HG03439 (cell line): ENCODE measurements around the gene JARID2.

ENCODE experiments used
- ATAC-seq: cut with Tn5 transposase; IDR thresholded peaks from one replicate; pipeline ENCODE4 v1.9.1; 2021; ENCODE audit warnings: mild to moderate bottlenecking, moderate library complexity; ENCODE audit not compliant: unreplicated experiment

The JARID2 gene

GRCh38 chr6:15330174-15330944 is 84.5 kb downstream of the JARID2 start:
- no peak for ATAC-seq

DNA sequence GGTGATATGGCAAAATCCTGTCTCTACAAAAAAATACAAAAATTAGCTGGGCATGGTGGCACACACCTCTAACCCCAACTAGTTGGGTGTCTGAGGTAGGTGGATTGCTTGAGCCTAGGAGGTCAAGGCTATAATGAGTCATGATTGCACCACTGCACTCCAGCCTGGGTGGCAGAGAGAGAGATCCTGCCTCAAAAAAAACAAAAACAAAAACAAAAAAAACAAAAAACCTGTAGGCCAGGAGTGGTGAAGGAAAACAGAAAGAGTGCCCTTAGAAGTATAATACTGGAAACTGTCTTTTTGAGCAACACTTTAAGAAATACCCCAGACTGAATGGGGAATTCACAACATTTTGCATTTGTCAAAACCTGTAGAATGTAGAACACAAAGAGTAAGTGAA is 85.3 kb downstream of the JARID2 start:
- peak; percentile 34 for ATAC-seq

DNA sequence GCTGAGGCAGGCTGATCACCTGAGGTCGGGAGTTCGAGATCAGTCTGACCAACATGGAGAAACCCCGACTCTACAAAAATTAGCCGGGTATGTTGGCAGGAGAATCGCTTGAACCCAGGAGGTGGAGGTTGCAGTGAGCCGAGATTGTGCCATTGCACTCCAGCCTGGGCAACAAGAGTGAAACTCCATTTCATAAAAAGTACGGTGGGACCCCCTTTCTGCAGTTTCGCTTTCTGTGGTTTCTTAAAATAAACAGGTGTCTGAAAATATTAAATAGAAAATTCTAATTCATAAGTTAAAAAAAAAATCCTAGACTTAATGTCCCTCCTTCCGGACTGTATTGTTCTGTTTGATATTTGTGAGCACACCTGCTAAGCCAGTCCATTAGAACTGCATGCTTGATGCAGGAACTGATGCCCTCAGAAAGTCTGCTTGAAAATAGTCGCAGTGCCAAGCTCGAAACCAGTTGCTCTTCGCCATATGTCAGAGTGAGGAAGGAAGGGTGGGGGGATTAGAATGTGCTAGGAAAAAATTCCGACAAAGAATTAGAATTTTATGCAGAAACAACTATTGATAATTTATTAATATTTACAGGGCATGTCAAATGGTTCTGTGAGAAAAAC is 85.9 kb downstream of the JARID2 start:
- ATAC-seq: peak; percentile 9

DNA sequence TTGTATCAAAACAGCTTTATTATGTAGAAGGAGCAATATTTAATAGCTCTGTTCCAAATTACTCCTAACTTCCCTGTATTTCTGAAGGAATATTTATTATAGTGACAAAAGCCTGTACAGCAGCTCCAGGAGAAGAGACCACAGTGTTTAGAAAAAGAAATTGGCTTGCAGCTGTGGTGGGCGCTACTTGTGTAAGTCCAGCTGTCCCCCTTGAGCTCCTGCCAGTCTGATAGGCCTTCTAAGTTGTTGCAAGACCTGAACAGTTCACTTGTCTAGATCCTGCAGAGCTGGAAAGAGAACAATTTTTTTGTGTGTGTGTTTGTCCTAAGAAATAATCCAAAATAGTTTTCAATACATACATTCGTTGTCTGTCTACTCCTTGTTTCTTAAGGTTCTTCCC is 86.6 kb downstream of the JARID2 start:
- no peak for ATAC-seq

DNA sequence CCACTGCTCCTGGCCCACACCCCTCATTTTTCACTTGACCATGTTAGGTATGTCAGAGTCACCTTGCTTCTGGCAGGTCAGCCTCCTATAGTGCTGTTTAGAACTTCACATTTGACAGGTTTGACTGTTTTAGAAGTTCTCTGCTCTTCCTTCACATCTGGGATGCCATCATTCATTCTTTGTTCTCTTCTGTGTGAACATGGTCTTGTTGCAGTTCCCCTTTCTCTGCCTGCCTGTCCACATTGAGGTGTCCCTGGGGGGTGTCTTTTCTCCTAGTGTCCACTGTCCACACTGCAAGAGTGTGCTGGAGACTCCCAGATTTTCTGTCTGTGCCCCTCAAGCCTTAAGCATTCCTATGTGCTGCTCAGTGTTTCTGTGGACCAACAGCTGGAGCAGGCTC is 89.5 kb downstream of the JARID2 start:
- no peak for ATAC-seq

DNA sequence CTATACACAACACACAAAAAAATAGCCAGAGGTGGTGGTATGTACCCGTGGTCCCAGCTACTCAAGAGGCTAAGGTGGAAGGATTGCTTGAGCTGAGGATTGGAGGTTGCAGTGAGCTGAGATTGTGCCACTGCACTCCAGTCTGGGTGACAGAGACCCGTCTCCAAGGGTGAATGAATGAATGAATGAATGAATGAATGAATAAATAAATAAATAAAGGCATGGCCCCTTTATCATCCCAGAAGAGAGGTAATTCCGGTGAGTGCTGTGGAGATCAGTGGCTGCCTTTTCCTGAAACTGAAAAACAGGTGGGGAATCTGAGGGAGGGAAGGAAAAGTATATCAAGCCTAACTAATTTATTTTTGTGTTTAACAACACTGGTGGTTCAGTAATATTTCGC is 90.0 kb downstream of the JARID2 start:
- ATAC-seq: no peak

DNA sequence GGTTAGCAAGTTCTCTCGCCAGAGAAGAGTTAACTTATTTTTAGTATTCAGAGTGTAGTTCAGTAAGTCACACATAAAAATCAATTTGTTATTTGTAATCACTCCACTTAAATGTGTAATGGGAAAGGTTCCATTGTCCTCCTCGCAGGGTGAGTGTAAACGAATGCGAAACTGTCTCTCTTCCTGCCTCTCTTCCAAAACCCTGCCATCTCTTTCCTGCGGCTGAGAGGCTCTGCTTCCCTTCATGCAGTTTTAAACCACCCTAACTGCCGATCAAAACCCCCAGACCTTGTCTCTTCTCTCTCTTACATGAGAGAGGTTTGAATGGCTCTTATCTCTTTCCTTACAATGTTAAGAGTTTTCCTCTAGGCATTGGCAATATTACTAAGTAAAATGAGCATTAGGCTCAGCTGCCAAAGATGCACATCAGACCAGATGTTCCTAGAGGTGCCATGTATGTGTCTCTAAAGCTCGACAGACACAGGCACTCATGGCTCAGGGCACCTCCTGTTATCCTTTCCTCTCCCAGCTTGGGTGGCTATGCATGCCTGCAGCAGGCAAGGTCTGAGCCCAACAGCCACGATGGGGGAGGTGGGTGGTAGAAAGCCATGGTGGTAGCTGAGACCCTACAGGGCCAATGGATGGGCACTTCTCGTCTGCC is 91.2 kb downstream of the JARID2 start:
- no peak for ATAC-seq

- ATAC-seq: no peak
Measured at GRCh38 chr6:15337582-15337981, 91.7 kb downstream of the JARID2 start.

DNA sequence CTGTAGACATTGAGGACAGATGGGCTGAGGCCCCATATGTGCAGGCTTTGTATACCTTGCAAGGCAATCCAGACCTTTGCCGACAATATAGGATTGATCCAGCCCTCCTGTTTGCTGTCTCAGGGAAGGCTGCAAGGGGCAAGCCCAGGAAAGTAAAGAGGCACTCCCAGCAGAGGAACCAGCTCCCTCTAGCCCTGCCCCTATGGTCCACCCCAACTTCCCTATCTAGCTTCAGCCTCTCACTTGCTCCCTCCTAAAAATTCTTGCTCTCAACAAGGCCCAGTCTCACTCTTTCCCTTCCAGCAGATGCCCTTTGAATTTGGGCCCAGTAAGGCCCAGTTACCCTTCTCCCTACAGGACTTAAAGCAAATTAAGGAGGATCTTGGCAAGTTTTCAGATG is 92.6 kb downstream of the JARID2 start:
- ATAC-seq: no peak

- ATAC-seq: no peak
Measured at GRCh38 chr6:15339081-15339480, 93.2 kb downstream of the JARID2 start.

GRCh38 chr6:15340105-15340601 is 94.3 kb downstream of the JARID2 start:
- ATAC-seq: no peak

DNA sequence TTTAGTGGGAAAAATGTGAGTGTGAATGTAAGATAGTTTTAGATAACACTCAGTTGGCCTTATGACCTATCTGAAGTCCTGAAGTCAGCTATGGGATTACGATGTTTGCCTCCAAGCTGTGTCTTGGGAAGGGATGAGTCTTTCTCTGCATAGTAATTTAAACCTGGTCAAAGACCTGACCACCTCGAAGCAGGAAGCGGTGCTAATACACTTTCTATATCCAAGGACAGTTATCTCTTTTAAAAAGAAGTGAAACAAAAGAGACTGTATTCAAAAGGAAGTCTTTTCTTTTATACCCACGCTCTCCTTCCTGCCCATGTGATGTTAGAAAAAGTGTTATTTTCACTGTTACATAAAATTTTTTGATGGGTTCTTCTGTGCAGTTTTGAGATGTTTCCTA is 94.9 kb downstream of the JARID2 start:
- no peak for ATAC-seq

DNA sequence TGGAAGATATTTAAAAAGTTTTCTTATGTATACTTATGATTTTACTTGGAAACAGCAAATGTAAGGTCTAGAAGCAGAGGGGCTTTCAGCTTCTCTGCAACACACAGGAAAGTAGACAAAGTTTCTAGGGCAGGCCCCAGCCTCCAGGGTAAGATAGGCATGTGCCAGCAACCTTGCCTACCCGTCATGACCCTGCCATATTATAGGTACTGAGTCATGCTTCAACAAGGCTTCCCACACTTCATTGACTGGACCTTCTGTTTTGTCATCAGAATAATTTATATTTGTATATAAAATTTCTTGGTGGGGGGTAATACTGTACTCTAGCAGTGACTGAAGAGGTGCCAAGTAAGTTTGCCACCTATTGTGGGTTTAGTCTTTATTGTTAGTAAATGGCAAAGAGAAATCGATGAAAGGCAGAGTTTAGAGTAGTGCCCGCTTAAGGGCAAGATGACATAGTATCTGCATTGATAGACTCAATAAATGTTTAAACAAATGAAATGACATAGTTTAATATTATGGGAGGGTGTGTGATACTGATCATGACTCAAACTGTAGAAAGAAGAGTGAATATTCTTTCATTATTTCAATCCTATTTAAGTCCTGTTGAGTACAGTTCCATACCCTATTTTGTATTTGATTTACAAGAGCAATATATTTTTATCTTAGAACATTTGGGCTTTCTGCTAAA is 95.6 kb downstream of the JARID2 start:
- ATAC-seq: no peak

- no peak for ATAC-seq
Measured at GRCh38 chr6:15342114-15342513, 96.2 kb downstream of the JARID2 start.

- no peak for ATAC-seq
Measured at GRCh38 chr6:15343490-15344191, 97.8 kb downstream of the JARID2 start.

- ATAC-seq: no peak
Measured at GRCh38 chr6:15344192-15344519, 98.3 kb downstream of the JARID2 start.

GRCh38 chr6:15344831-15345230 is 99.0 kb downstream of the JARID2 start:
- no peak for ATAC-seq

- ATAC-seq: no peak
Measured at GRCh38 chr6:15346315-15346714, 100.4 kb downstream of the JARID2 start.

- no peak for ATAC-seq
Measured at GRCh38 chr6:15348528-15348927, 102.7 kb downstream of the JARID2 start.

- ATAC-seq: no peak
Measured at GRCh38 chr6:15349379-15349778, 103.5 kb downstream of the JARID2 start.
